ENCODE measurements around the gene MPHOSPH8.

The MPHOSPH8 gene

GRCh38 chr13:19658831-19659230, 25.4 kb downstream of the MPHOSPH8 start:
- Mint-ChIP-seq H3K27ac (peak overlapping the region; percentile 67), H3K4me1 (peaks cover 4% of the 10 kb centered on the region), H3K9me3 (no peaks in the 10 kb centered on the region), H3K4me3 (no peak overlapping the region), H3K36me3 (peaks cover 100% of the 10 kb centered on the region)
- no peak for ATAC-seq
- no peak for DNase-seq (ENCODE audit: low spot score in 2 of 2)

DNA sequence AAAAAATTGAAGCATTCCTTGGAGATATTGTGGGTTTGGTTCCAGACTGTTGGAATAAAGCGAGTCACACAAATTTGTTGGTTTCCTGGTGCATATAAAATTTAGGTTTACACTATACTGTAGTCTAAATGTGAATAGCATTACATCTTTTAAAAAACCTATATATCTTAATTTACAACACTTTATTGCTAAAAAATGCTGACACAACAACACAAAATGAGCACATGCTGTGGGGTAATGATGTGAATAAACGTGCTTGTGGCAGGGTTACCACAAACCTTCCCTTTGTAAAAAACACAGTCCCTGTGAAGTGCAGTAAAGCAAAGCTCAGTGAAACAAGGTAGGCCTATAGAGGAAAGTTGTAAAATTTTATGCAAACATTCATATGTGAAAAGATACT, 27.7 kb downstream of the MPHOSPH8 start:
- ATAC-seq (no peak), DNase-seq (ENCODE audit: low spot score in 2 of 2) (no peak)
- H3K4me1 Mint-ChIP-seq = peaks cover 10% of the 10 kb centered on the region
- H3K4me3 Mint-ChIP-seq = no peak overlapping the region
- no peak overlapping the region for H3K27ac Mint-ChIP-seq
- no peaks in the 10 kb centered on the region for H3K9me3 Mint-ChIP-seq
- H3K36me3 Mint-ChIP-seq = peaks cover 100% of the 10 kb centered on the region

DNA sequence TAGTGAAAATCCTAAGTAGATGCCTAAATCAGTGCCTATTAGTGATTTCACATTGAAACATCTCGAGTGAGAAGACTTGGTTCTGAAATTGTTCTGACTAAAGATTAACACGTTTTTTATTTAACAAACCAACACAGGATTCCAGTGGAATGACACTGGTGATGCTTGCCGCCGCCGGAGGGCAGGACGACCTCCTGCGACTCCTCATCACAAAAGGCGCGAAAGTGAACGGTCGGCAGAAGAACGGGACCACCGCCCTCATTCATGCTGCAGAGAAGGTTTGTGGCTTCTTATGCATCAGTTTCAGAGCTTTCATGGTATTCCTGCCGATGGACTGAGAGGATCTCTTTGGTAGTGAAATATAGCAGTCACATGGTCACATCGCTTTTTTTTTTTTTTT, 28.1 kb downstream of the MPHOSPH8 start:
- DNase-seq (ENCODE audit: low spot score in 2 of 2) (peak in 1 of 2 donors; percentile 39), ATAC-seq (no peak)
- Mint-ChIP-seq H3K27ac (no peak overlapping the region), H3K9me3 (no peaks in the 10 kb centered on the region), H3K4me3 (no peak overlapping the region), H3K4me1 (peaks cover 10% of the 10 kb centered on the region), H3K36me3 (peaks cover 100% of the 10 kb centered on the region)

DNA sequence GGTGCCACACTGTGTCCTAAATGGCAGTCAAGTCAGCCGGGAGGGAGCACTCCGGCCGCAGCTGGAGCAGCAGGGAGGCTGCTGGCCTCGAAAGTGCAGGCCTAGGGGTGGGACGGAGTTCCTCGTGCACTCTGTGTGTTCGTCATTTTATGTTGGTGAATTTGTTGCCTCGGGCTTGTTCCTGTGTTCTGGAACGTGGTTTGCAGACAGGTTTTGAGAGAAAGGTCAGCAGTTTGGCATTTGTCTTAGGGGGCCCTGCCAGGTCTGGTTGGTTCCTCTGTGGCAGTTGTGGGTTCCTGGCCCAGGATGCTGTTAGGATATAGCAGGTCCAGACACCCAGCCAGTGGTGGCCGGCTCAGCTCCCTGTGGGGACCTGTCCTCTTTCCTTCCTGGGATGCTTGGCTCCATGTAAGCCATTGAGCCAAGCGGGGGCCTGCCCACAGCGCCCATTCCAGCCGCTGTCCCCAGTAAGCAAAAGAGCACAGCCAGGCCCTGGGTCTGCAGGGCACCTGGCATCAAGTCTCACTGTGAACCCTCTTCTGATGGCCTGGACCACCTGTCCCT, 30.0 kb downstream of the MPHOSPH8 start:
- peaks cover 100% of the 10 kb centered on the region for H3K36me3 Mint-ChIP-seq
- DNase-seq (ENCODE audit: low spot score in 2 of 2) (no peak), ATAC-seq (no peak)
- H3K4me1 Mint-ChIP-seq = peaks cover 10% of the 10 kb centered on the region
- H3K9me3 Mint-ChIP-seq = no peaks in the 10 kb centered on the region
- peak overlapping the region; percentile 90 for H3K27ac Mint-ChIP-seq
- H3K4me3 Mint-ChIP-seq = no peak overlapping the region

DNA sequence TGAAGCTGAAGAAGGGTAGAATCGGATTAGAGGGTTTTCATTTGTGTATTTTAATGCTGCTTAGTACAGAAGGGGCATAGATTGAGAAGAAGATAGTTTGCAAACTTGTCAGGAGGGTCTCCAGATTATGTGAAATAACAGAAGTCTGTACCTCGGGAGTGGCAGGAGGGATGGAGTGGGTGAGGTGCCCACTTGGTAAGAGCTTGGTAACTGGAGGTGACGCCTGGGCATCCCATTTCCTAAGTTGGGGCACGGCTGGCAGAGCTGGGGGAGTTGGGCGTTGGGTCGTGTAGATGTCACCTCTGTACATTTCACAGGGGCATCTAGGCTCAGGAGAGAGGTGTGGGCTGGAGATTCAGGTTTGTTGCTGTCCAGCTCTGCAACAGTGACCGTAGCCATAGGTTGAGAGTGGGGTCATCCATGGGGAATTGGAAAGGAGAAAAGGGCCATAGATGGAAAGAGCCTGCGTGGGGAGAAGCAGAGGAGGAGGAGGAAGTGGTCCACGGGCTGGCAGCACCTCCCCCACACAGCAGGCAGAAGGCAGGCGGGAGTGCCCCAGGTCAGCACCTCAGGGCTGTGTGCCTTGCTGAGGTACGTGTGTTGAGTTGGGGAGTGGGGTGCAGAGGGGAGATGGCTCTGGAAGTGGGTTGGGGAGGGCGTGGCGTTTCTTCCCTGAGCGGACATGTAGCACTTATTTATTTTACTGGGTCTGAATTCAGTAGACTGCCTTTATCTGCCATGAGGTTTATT, 31.2 kb downstream of the MPHOSPH8 start:
- no peak for ATAC-seq
- Mint-ChIP-seq H3K4me3 (no peak overlapping the region), H3K4me1 (peaks cover 10% of the 10 kb centered on the region), H3K27ac (peak overlapping the region; percentile 90), H3K36me3 (peaks cover 100% of the 10 kb centered on the region), H3K9me3 (no peaks in the 10 kb centered on the region)
- DNase-seq (ENCODE audit: low spot score in 2 of 2) = no peak

DNA sequence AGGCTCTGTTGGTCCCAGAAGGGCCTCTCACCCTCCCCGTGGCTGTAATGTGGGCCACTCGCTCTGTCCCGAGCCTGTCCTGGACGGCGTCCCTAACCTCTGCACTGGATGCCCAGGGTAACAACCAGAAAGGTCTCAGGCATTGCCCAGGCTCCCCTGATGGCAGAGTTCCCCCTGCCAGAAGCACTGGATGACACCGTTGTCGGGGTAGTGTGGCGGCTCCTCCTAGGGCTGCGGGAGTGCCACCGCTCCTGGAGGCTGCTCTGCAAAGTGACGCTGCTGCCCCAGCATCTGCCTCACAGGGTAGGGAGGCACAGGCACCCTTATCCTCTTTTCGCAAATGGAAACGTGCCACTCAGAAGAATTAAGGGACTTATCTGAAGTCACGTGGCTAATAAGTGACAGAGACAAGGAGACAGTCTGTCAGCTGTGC, 32.0 kb downstream of the MPHOSPH8 start:
- peaks cover 10% of the 10 kb centered on the region for H3K4me1 Mint-ChIP-seq
- H3K4me3 Mint-ChIP-seq = no peak overlapping the region
- H3K27ac Mint-ChIP-seq = peak overlapping the region; percentile 90
- no peaks in the 10 kb centered on the region for H3K9me3 Mint-ChIP-seq
- DNase-seq (ENCODE audit: low spot score in 2 of 2) (no peak), ATAC-seq (no peak)
- peaks cover 100% of the 10 kb centered on the region for H3K36me3 Mint-ChIP-seq

- Mint-ChIP-seq H3K4me1 (peaks cover 10% of the 10 kb centered on the region), H3K36me3 (peaks cover 100% of the 10 kb centered on the region), H3K4me3 (no peak overlapping the region), H3K27ac (peak overlapping the region; percentile 17), H3K9me3 (no peaks in the 10 kb centered on the region)
- DNase-seq (ENCODE audit: low spot score in 2 of 2) (no peak), ATAC-seq (no peak)
These were observed 35.3 kb downstream of the MPHOSPH8 start for GRCh38 chr13:19668778-19669177.

GRCh38 chr13:19670147-19670546, 36.7 kb downstream of the MPHOSPH8 start:
- no peaks in the 10 kb centered on the region for H3K4me1 Mint-ChIP-seq
- H3K27ac Mint-ChIP-seq = peak overlapping the region; percentile 32
- H3K36me3 Mint-ChIP-seq = peaks cover 100% of the 10 kb centered on the region
- no peaks in the 10 kb centered on the region for H3K9me3 Mint-ChIP-seq
- ATAC-seq (no peak), DNase-seq (ENCODE audit: low spot score in 2 of 2) (no peak)
- no peak overlapping the region for H3K4me3 Mint-ChIP-seq

GRCh38 chr13:19672990-19673389, 39.5 kb downstream of the MPHOSPH8 start:
- no peak for ATAC-seq
- DNase-seq (ENCODE audit: low spot score in 2 of 2) = no peak
- Mint-ChIP-seq H3K4me1 (no peaks in the 10 kb centered on the region), H3K36me3 (peaks cover 100% of the 10 kb centered on the region), H3K4me3 (no peak overlapping the region), H3K27ac (peak overlapping the region; percentile 16), H3K9me3 (no peaks in the 10 kb centered on the region)

- no peak for DNase-seq (ENCODE audit: low spot score in 2 of 2)
- peaks cover 95% of the 10 kb centered on the region for H3K36me3 Mint-ChIP-seq
- ATAC-seq = no peak
- H3K9me3 Mint-ChIP-seq = no peaks in the 10 kb centered on the region
- peak overlapping the region; percentile 16 for H3K27ac Mint-ChIP-seq
- no peaks in the 10 kb centered on the region for H3K4me1 Mint-ChIP-seq
- H3K4me3 Mint-ChIP-seq = no peak overlapping the region
These were observed 40.3 kb downstream of the MPHOSPH8 start for GRCh38 chr13:19673473-19674430.

GRCh38 chr13:19674898-19675297, 41.4 kb downstream of the MPHOSPH8 start:
- no peak for DNase-seq (ENCODE audit: low spot score in 2 of 2)
- Mint-ChIP-seq H3K36me3 (peaks cover 89% of the 10 kb centered on the region), H3K4me1 (no peaks in the 10 kb centered on the region), H3K27ac (peak overlapping the region; percentile 16), H3K4me3 (no peak overlapping the region), H3K9me3 (no peaks in the 10 kb centered on the region)
- ATAC-seq = no peak

GRCh38 chr13:19676168-19676567, 42.7 kb downstream of the MPHOSPH8 start:
- no peak overlapping the region for H3K27ac Mint-ChIP-seq

DNA sequence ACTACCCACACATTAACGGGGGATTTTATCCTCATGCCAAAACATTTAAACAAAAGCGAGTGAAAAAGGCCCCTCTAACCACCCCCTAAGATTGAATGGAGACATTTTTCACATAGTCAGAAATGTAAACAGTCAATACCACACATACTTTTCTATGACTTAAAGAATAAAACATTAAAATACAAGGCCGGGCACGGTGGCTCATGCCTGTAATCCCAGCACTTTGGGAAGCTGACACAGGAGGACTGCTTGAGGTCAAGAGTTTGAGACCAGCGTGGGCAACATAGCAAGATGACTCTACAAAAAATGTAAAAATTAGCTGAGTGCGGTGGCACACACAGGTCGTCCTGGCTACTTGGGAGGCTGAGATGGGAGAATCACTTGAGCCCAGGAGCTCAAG, 47.3 kb downstream of the MPHOSPH8 start:
- Mint-ChIP-seq H3K4me3 (no peak overlapping the region), H3K27ac (no peak overlapping the region), H3K9me3 (no peaks in the 10 kb centered on the region), H3K36me3 (peaks cover 37% of the 10 kb centered on the region), H3K4me1 (peaks cover 14% of the 10 kb centered on the region)
- ATAC-seq = no peak
- no peak for DNase-seq (ENCODE audit: low spot score in 2 of 2)

More at GRCh38 chr13:19676168-19676567, 42.7 kb downstream of the MPHOSPH8 start:
- ATAC-seq (no peak), DNase-seq (ENCODE audit: low spot score in 2 of 2) (no peak)
- no peak overlapping the region for H3K4me3 Mint-ChIP-seq
- no peaks in the 10 kb centered on the region for H3K4me1 Mint-ChIP-seq
- no peaks in the 10 kb centered on the region for H3K9me3 Mint-ChIP-seq
- peaks cover 76% of the 10 kb centered on the region for H3K36me3 Mint-ChIP-seq

DNA sequence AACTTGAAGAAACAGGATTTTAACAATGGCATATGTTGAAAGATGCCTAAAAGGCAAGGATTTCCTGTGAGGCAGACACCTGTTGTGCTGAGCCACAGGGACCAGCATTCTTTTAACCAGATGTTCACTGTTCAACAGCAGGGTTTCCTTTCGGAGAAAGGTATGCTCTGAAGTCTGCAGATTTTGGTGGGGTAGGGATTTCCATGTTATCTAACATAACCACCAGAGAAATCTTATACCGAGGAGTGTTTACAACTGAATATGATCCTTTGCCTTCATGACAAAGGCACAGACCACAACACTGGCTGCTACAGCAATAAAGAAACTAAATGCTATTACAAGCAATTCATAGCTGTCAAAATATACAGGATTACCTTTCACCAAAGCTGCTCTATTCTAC, 48.1 kb downstream of the MPHOSPH8 start:
- Mint-ChIP-seq H3K9me3 (no peaks in the 10 kb centered on the region), H3K27ac (no peak overlapping the region), H3K4me3 (no peak overlapping the region), H3K4me1 (peaks cover 14% of the 10 kb centered on the region), H3K36me3 (peaks cover 29% of the 10 kb centered on the region)
- no peak for DNase-seq (ENCODE audit: low spot score in 2 of 2)
- peak; percentile 70 for ATAC-seq

GRCh38 chr13:19685034-19685433, 51.6 kb downstream of the MPHOSPH8 start:
- H3K9me3 Mint-ChIP-seq = no peaks in the 10 kb centered on the region
- H3K4me3 Mint-ChIP-seq = no peak overlapping the region
- no peak for ATAC-seq
- DNase-seq (ENCODE audit: low spot score in 2 of 2) = no peak
- peaks cover 14% of the 10 kb centered on the region for H3K4me1 Mint-ChIP-seq
- H3K27ac Mint-ChIP-seq = no peak overlapping the region
- peaks cover 7% of the 10 kb centered on the region for H3K36me3 Mint-ChIP-seq

All from stimulated activated effector memory CD8-positive, alpha-beta T cell treated with anti-CD3 and anti-CD28 coated beads, Interleukin-12 subunit alpha, Interleukin-12 subunit beta, amount 100 ng/mL, for 72 hours (primary cell).